ENCODE data around the gene PIGZ.

The PIGZ gene

GRCh38 chr3:196981657-196982056, 13.0 kb upstream of the PIGZ start:
- no peak for DNase-seq (ENCODE audit: low read depth)

- no peak for DNase-seq (ENCODE audit: low read depth)
Observed at GRCh38 chr3:196979545-196979944, 10.9 kb upstream of the PIGZ start.

GRCh38 chr3:196976941-196977340, 8.3 kb upstream of the PIGZ start:
- no peak for DNase-seq (ENCODE audit: low read depth)

GRCh38 chr3:196975349-196975748, 6.7 kb upstream of the PIGZ start:
- DNase-seq (ENCODE audit: low read depth): no peak

- DNase-seq (ENCODE audit: low read depth): no peak
Observed at GRCh38 chr3:196974661-196975060, 6.0 kb upstream of the PIGZ start.

GRCh38 chr3:196971094-196971698, 2.6 kb upstream of the PIGZ start:
- no peak for DNase-seq (ENCODE audit: low read depth)

GRCh38 chr3:196970547-196971093, 2.0 kb upstream of the PIGZ start:
- DNase-seq (ENCODE audit: low read depth): no peak

- no peak for DNase-seq (ENCODE audit: low read depth)
Observed at GRCh38 chr3:196969660-196970546, 1.3 kb upstream of the PIGZ start.

- no peak for DNase-seq (ENCODE audit: low read depth)
Observed at GRCh38 chr3:196969134-196969659, 564 bp upstream of the PIGZ start.

GRCh38 chr3:196967412-196968232, 1.0 kb downstream of the PIGZ start:
- DNase-seq (ENCODE audit: low read depth): no peak

GRCh38 chr3:196966526-196967401, 1.9 kb downstream of the PIGZ start:
- no peak for DNase-seq (ENCODE audit: low read depth)

- no peak for DNase-seq (ENCODE audit: low read depth)
Observed at GRCh38 chr3:196965804-196966173, 2.8 kb downstream of the PIGZ start.

GRCh38 chr3:196965112-196965803, 3.4 kb downstream of the PIGZ start:
- DNase-seq (ENCODE audit: low read depth): no peak

- no peak for DNase-seq (ENCODE audit: low read depth)
Observed at GRCh38 chr3:196963631-196963953, 5.0 kb downstream of the PIGZ start.

- DNase-seq (ENCODE audit: low read depth): no peak
Observed at GRCh38 chr3:196962930-196963630, 5.6 kb downstream of the PIGZ start.

GRCh38 chr3:196962108-196962929, 6.3 kb downstream of the PIGZ start:
- no peak for DNase-seq (ENCODE audit: low read depth)

- DNase-seq (ENCODE audit: low read depth): no peak
Observed at GRCh38 chr3:196954832-196955231, 13.8 kb downstream of the PIGZ start.

GRCh38 chr3:196951371-196951770, 17.3 kb downstream of the PIGZ start:
- DNase-seq (ENCODE audit: low read depth): no peak

- DNase-seq (ENCODE audit: low read depth): no peak
Observed at GRCh38 chr3:196949750-196950149, 18.9 kb downstream of the PIGZ start.

All from HS-5 (cell line).